Measurements from ENCODE around the gene FOXN1.

FOXN1 gene

DNA sequence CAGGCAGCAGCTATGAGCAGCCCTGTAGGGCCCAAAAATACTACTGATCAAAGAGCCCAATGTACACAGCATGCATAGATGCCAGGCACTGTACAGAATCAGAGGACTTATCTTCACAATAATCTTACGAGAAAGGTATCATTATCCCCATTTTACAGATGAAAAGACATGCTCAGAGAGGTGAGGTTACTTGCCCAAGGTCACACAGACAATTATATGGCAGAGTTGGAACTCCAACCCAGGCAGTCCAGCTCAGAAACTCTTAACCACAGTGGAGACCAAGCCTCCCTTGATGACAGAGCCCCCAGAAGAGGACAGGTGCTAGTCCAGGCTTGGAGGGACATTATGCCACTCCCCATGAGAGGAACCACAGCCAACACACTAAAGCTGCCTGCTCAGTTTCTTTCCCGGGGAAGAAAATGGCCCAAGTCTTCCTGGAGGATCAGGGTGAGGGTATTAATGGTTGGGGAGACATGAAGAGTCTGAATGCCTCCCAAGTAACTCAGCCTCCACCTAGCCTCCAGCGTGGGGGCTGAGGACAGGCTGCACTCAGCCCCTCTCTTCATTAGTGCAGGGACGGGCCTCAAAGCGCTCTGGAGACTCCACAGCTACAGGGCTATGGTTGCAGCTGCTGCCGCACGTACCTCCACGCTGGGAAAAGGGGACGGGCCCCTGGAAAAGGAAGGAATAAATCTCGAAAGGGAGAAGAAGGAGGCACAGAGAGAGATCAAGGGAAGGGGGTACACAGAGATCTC is 45.5 kb downstream of the FOXN1 start:
- Histone ChIP-seq H3K36me3 (ENCODE audit: control insufficient read depth in 1 of 2, insufficient read depth in 2 of 2, low read length in 2 of 2) (peaks cover 28 to 36% of the 10 kb centered on the region in 2 donors), H3K4me3 (ENCODE audit: low read depth in 1 of 2, low read length in 2 of 2) (peak overlapping the region; percentile 45 to 79), H3K4me1 (ENCODE audit: control insufficient read depth in 1 of 2, insufficient read depth in 2 of 2, low read length in 2 of 2) (peaks cover 4 to 29% of the 10 kb centered on the region in 2 donors), H3K9me3 (ENCODE audit: control insufficient read depth in 1 of 2, low read length in 2 of 2) (no peaks in the 10 kb centered on the region), H3K27ac (ENCODE audit: low read length) (no peak overlapping the region), H3K27me3 (ENCODE audit: low read depth, low read length) (no peaks in the 10 kb centered on the region)

GRCh38 chr17:28552176-28552999 is 46.2 kb downstream of the FOXN1 start, which contains the start of gene UNC119:
TSS of gene UNC119 (minus strand) at chr17:28552624. CDS start at chr17:28552557, 67 bp downstream.
- Histone ChIP-seq H3K9me3 (ENCODE audit: control insufficient read depth in 1 of 2, low read length in 2 of 2) (no peaks in the 10 kb centered on the region), H3K36me3 (ENCODE audit: control insufficient read depth in 1 of 2, insufficient read depth in 2 of 2, low read length in 2 of 2) (peaks cover 35 to 40% of the 10 kb centered on the region in 2 donors), H3K27me3 (ENCODE audit: low read depth, low read length) (no peaks in the 10 kb centered on the region), H3K4me3 (ENCODE audit: low read depth in 1 of 2, low read length in 2 of 2) (peak within 1 kb of the TSS; percentile 45 to 79), H3K4me1 (ENCODE audit: control insufficient read depth in 1 of 2, insufficient read depth in 2 of 2, low read length in 2 of 2) (peaks cover 4 to 29% of the 10 kb centered on the region in 2 donors), H3K27ac (ENCODE audit: low read length) (no peak within 1 kb of the TSS)

- Histone ChIP-seq H3K36me3 (ENCODE audit: control insufficient read depth in 1 of 2, insufficient read depth in 2 of 2, low read length in 2 of 2) (peaks cover 40 to 46% of the 10 kb centered on the region in 2 donors), H3K4me1 (ENCODE audit: control insufficient read depth in 1 of 2, insufficient read depth in 2 of 2, low read length in 2 of 2) (peaks cover 4 to 29% of the 10 kb centered on the region in 2 donors), H3K9me3 (ENCODE audit: control insufficient read depth in 1 of 2, low read length in 2 of 2) (no peaks in the 10 kb centered on the region), H3K27me3 (ENCODE audit: low read depth, low read length) (no peaks in the 10 kb centered on the region), H3K4me3 (ENCODE audit: low read depth in 1 of 2, low read length in 2 of 2) (peak overlapping the region; percentile 45 to 79), H3K27ac (ENCODE audit: low read length) (no peak overlapping the region)
These were observed 46.9 kb downstream of the FOXN1 start for GRCh38 chr17:28553000-28553505.

DNA sequence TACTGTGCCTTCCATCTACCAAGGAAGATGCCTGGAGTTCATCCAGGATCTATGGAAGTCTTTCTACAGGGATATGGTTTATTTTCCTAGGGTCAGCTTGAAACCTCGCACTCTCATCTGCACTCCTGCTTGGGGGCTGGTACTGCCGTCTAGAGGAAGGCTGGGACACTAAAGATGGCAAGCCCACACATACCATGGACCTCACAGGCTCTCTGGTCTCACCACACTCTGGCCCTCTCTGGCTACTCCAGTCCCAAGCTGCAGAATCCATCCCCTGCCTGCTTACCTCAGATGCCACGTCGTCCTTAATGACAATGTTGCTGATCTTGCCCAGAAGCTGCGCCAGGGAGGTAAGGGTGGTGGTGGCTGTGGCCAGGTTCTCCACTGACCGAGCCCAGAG is 48.4 kb downstream of the FOXN1 start:
- H3K9me3 ChIP-seq (ENCODE audit: control insufficient read depth in 1 of 2, low read length in 2 of 2), result no peaks in the 10 kb centered on the region
- no peak overlapping the region for H3K4me3 ChIP-seq (ENCODE audit: low read depth in 1 of 2, low read length in 2 of 2)
- H3K36me3 ChIP-seq (ENCODE audit: control insufficient read depth in 1 of 2, insufficient read depth in 2 of 2, low read length in 2 of 2), result peaks cover 46 to 54% of the 10 kb centered on the region in 2 donors
- no peaks in the 10 kb centered on the region for H3K27me3 ChIP-seq (ENCODE audit: low read depth, low read length)
- no peak overlapping the region for H3K27ac ChIP-seq (ENCODE audit: low read length)
- H3K4me1 ChIP-seq (ENCODE audit: control insufficient read depth in 1 of 2, insufficient read depth in 2 of 2, low read length in 2 of 2), result peaks cover 4 to 24% of the 10 kb centered on the region in 2 donors

DNA sequence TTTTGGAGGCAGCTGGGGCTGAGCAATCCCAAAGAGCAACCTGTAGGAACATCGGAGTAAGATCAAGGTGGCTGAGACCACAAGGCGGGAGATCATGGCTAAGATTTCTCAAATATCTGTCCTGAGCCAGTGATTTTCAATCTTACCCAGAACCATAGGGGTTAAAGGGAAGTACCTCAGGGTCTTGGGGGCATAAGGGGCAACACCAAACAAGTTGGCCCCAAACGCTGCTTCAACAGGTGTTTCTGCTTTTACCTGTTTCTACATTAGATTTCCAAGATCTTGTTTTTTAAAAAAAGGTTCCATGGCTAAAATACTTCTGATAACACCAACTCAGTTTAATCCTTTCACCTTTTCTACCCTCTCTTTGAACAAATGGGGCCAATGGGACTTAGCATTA is 48.9 kb downstream of the FOXN1 start:
- no peaks in the 10 kb centered on the region for H3K27me3 ChIP-seq (ENCODE audit: low read depth, low read length)
- no peak overlapping the region for H3K27ac ChIP-seq (ENCODE audit: low read length)
- H3K9me3 ChIP-seq (ENCODE audit: control insufficient read depth in 1 of 2, low read length in 2 of 2), result no peaks in the 10 kb centered on the region
- peaks cover 50 to 59% of the 10 kb centered on the region in 2 donors for H3K36me3 ChIP-seq (ENCODE audit: control insufficient read depth in 1 of 2, insufficient read depth in 2 of 2, low read length in 2 of 2)
- peaks cover 4 to 19% of the 10 kb centered on the region in 2 donors for H3K4me1 ChIP-seq (ENCODE audit: control insufficient read depth in 1 of 2, insufficient read depth in 2 of 2, low read length in 2 of 2)
- no peak overlapping the region for H3K4me3 ChIP-seq (ENCODE audit: low read depth in 1 of 2, low read length in 2 of 2)

DNA sequence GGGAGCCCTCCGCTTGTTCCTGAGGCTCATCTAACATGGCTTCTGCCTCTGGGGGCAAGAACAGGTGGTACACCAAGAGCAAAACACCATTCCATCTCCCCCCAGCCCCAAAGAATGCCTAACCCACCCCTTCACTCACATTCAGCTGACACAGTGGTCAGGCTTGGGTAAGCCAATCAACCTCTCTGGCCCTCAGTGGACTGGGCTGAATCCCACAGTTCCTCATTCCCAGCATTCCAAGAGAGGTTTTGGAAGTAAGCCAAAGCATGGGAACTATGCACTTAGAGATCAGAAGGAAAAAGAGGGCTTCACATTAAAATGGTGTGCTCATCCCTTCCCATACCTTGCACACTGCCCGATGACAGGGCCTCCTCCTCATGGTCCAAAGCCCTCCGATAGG is 57.3 kb downstream of the FOXN1 start:
- Histone ChIP-seq H3K4me3 (ENCODE audit: low read depth in 1 of 2, low read length in 2 of 2) (no peak overlapping the region), H3K36me3 (ENCODE audit: control insufficient read depth in 1 of 2, insufficient read depth in 2 of 2, low read length in 2 of 2) (peaks cover 22 to 31% of the 10 kb centered on the region in 2 donors), H3K9me3 (ENCODE audit: control insufficient read depth in 1 of 2, low read length in 2 of 2) (no peaks in the 10 kb centered on the region), H3K27ac (ENCODE audit: low read length) (no peak overlapping the region), H3K4me1 (ENCODE audit: control insufficient read depth in 1 of 2, insufficient read depth in 2 of 2, low read length in 2 of 2) (no peaks in the 10 kb centered on the region), H3K27me3 (ENCODE audit: low read depth, low read length) (no peaks in the 10 kb centered on the region)

- no peaks in the 10 kb centered on the region for H3K27me3 ChIP-seq (ENCODE audit: low read depth, low read length)
- H3K36me3 ChIP-seq (ENCODE audit: control insufficient read depth in 1 of 2, insufficient read depth in 2 of 2, low read length in 2 of 2), result peaks cover 4 to 14% of the 10 kb centered on the region in 2 donors
- no peak overlapping the region for H3K4me3 ChIP-seq (ENCODE audit: low read depth in 1 of 2, low read length in 2 of 2)
- H3K4me1 ChIP-seq (ENCODE audit: control insufficient read depth in 1 of 2, insufficient read depth in 2 of 2, low read length in 2 of 2), result peaks cover 8 to 24% of the 10 kb centered on the region in 2 donors
- no peak overlapping the region for H3K27ac ChIP-seq (ENCODE audit: low read length)
- H3K9me3 ChIP-seq (ENCODE audit: control insufficient read depth in 1 of 2, low read length in 2 of 2), result no peaks in the 10 kb centered on the region
These were observed 61.5 kb downstream of the FOXN1 start for GRCh38 chr17:28567604-28568003.

- Histone ChIP-seq H3K4me1 (ENCODE audit: control insufficient read depth in 1 of 2, insufficient read depth in 2 of 2, low read length in 2 of 2) (peaks cover 8 to 25% of the 10 kb centered on the region in 2 donors), H3K27me3 (ENCODE audit: low read depth, low read length) (no peaks in the 10 kb centered on the region), H3K36me3 (ENCODE audit: control insufficient read depth in 1 of 2, insufficient read depth in 2 of 2, low read length in 2 of 2) (peaks cover 0 to 3% of the 10 kb centered on the region in 2 donors), H3K27ac (ENCODE audit: low read length) (no peak overlapping the region), H3K4me3 (ENCODE audit: low read depth in 1 of 2, low read length in 2 of 2) (no peak overlapping the region), H3K9me3 (ENCODE audit: control insufficient read depth in 1 of 2, low read length in 2 of 2) (no peaks in the 10 kb centered on the region)
These were observed 63.3 kb downstream of the FOXN1 start for GRCh38 chr17:28569446-28569845.

DNA sequence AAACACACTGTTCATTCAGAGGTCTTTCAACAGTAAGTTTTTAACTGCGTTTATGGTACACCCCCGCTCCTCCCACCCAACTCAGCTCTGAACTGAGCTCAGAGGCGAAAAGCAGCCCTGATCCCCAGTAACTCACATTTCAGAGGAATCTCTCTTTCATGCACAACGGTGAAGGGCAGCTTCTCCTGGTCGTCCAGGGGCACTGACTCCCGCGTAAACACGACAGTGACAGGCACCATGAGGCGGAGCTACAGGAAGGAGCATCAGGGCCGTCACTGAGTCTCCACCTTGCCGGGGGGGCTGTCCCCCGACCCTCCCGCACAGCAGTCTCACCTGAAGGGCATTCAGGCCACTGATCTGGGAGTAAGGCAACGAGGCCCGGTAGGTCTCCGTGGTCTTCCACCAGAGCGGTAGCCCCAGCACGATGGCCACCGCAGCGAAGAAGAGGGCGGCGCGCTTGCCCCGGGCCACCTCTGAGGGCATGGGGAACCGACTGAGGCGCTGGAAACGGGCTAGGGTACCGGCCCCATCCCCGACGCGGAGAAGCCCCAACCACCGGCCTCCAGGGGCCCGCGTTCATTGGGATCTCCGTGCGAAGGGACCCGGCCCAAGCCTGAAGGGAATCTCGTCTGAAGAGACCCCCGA is 64.7 kb downstream of the FOXN1 start:
- H3K4me3 ChIP-seq (ENCODE audit: low read depth in 1 of 2, low read length in 2 of 2), result peak overlapping the region; percentile 91 to 99
- H3K27ac ChIP-seq (ENCODE audit: low read length), result peak overlapping the region; percentile 65
- H3K27me3 ChIP-seq (ENCODE audit: low read depth, low read length), result no peaks in the 10 kb centered on the region
- no peaks in the 10 kb centered on the region for H3K9me3 ChIP-seq (ENCODE audit: control insufficient read depth in 1 of 2, low read length in 2 of 2)
- H3K4me1 ChIP-seq (ENCODE audit: control insufficient read depth in 1 of 2, insufficient read depth in 2 of 2, low read length in 2 of 2), result peaks cover 8 to 26% of the 10 kb centered on the region in 2 donors
- peaks cover 0 to 3% of the 10 kb centered on the region in 2 donors for H3K36me3 ChIP-seq (ENCODE audit: control insufficient read depth in 1 of 2, insufficient read depth in 2 of 2, low read length in 2 of 2)

GRCh38 chr17:28571361-28572122 is 65.4 kb downstream of the FOXN1 start, which contains the start of gene PIGS:
TSS of gene PIGS (minus strand) at chr17:28571524. CDS start at chr17:28571496, 28 bp downstream.
- H3K36me3 ChIP-seq (ENCODE audit: control insufficient read depth in 1 of 2, insufficient read depth in 2 of 2, low read length in 2 of 2), result peaks cover 0 to 3% of the 10 kb centered on the region in 2 donors
- peaks cover 8 to 30% of the 10 kb centered on the region in 2 donors for H3K4me1 ChIP-seq (ENCODE audit: control insufficient read depth in 1 of 2, insufficient read depth in 2 of 2, low read length in 2 of 2)
- peak within 1 kb of the TSS; percentile 91 to 99 for H3K4me3 ChIP-seq (ENCODE audit: low read depth in 1 of 2, low read length in 2 of 2)
- H3K27ac ChIP-seq (ENCODE audit: low read length), result peak within 1 kb of the TSS; percentile 88
- H3K27me3 ChIP-seq (ENCODE audit: low read depth, low read length), result no peaks in the 10 kb centered on the region
- H3K9me3 ChIP-seq (ENCODE audit: control insufficient read depth in 1 of 2, low read length in 2 of 2), result no peaks in the 10 kb centered on the region
